ENCODE data around the gene CWC22. TPM values are rescaled to one million over a fixed set of nuclear protein-coding genes. Genes with fewer than 3 reads are reported as not detected.

The CWC22 gene
- total RNA-seq, 4 donors from 2014 or later = 20.3 to 27.9 (median 25.5) TPM

DNA sequence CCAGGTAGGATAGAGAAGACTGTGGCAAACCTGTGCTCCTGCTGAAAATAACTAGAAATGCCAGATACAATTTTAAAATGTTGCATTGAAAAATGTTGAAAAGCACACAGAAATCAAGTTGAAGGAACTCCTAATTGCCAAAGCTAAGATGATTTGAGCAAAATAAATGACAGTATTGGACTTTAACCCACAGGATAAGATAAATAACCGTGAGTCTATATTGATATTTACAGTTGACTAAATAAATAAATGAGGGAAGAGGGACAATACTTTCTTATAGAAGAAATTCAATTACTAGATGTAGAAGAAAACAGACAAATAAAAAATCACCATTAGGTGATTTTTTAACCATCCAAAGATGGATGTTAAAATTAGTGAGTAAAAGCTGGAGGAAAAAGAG is 59.0 kb downstream of the CWC22 start:
- TF ChIP-seq, protein P1, sequence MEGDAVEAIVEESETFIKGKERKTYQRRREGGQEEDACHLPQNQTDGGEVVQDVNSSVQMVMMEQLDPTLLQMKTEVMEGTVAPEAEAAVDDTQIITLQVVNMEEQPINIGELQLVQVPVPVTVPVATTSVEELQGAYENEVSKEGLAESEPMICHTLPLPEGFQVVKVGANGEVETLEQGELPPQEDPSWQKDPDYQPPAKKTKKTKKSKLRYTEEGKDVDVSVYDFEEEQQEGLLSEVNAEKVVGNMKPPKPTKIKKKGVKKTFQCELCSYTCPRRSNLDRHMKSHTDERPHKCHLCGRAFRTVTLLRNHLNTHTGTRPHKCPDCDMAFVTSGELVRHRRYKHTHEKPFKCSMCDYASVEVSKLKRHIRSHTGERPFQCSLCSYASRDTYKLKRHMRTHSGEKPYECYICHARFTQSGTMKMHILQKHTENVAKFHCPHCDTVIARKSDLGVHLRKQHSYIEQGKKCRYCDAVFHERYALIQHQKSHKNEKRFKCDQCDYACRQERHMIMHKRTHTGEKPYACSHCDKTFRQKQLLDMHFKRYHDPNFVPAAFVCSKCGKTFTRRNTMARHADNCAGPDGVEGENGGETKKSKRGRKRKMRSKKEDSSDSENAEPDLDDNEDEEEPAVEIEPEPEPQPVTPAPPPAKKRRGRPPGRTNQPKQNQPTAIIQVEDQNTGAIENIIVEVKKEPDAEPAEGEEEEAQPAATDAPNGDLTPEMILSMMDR (IDR thresholded peaks at IDR 0.05) = no peak
- no peak for TF ChIP-seq EP300 (IDR thresholded peaks at IDR 0.05)
- no peak for TF ChIP-seq POLR2A (IDR thresholded peaks at IDR 0.05; ENCODE audit: low read depth)
- TF ChIP-seq POLR2AphosphoS5 (IDR thresholded peaks at IDR 0.05) = no peak
- Histone ChIP-seq H3K27ac (replicated peaks in 1 of 4) (no peak overlapping the region), H3K27me3 (no peaks in the 10 kb centered on the region), H3K4me3 (no peak overlapping the region), H3K36me3 (peaks cover 26 to 88% (median 58%) of the 10 kb centered on the region in 4 donors), H3K4me1 (no peaks in the 10 kb centered on the region), H3K9me3 (no peaks in the 10 kb centered on the region)
- WGBS = 86% methylated on average over 1 of the region's 1 CpG
- intact Hi-C loops (cut with DNase I) = no loop called here
- DNase-seq (ENCODE audit: extremely low spot score) = no peak

DNA sequence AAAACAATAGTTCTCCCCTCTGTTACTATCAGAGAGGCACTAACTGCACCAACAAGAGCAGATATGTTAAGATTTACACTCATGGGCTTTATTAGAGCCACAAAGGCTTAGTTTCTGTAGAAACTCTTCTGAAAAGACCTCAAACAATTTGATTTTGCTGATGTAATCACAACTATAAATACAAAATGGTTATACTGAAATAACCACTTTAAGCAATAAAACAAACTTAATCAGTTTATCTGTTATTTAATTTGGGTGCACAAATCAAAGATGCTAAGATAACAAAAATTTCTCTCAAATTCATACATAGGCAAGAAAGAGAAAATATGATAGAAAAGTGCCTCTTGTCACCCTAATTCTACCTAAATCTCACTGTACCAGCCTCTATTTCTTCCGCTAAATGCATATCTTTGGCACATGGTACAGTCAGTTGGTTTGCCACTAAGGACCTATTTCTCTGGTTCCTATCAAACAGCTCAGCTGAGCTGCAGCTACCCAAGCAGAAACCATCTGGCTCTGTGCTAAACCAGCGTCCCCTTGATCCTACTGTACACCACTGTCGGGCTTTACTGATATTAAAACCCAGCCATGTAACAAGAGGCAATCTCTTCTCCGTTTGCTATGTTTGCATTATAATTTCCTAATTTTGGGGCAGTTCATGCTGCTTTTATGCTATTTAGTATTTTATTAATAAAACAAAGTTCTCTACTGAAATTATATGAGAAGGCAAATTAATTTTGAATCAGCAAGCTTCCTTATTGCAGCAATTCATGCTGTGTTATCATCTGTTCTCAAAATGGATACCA is 60.1 kb downstream of the CWC22 start:
- Histone ChIP-seq H3K4me1 (no peaks in the 10 kb centered on the region), H3K36me3 (peaks cover 20 to 78% (median 51%) of the 10 kb centered on the region in 4 donors), H3K27ac (replicated peaks in 1 of 4) (no peak overlapping the region), H3K27me3 (no peaks in the 10 kb centered on the region), H3K4me3 (no peak overlapping the region), H3K9me3 (no peaks in the 10 kb centered on the region)
- whole genome bisulfite sequencing = 95% methylated on average over 4 of the region's 4 CpGs
- DNase-seq (ENCODE audit: extremely low spot score) = no peak
- intact Hi-C loops (cut with DNase I) = no loop called here
- no peak for TF ChIP-seq EP300 (IDR thresholded peaks at IDR 0.05)
- no peak for TF ChIP-seq POLR2A (IDR thresholded peaks at IDR 0.05; ENCODE audit: low read depth)
- TF ChIP-seq POLR2AphosphoS5 (IDR thresholded peaks at IDR 0.05) = no peak
- TF ChIP-seq, protein P1 (IDR thresholded peaks at IDR 0.05) = no peak

DNA sequence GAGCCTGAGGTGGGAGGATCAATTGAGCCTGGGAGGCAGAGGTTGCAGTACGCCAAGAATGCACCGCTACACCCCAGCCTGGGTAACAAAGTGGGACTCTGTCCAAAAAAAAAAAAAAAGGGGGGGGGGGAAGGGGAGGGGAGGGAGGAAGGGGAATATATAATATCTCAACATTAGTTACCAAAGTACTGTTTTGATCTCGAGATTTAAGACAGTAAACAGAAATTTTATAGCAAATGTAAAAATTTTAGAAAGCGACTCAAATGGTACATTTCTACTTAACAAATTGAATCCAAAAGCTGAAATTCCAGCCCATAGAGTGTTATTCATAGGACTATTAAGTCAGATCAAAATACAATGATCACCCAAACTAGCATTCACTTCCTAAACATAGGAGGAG is 60.8 kb downstream of the CWC22 start:
- no peaks in the 10 kb centered on the region for H3K27me3 ChIP-seq
- H3K4me3 ChIP-seq = no peak overlapping the region
- H3K36me3 ChIP-seq = peaks cover 13 to 71% (median 45%) of the 10 kb centered on the region in 4 donors
- DNase-seq (ENCODE audit: extremely low spot score) = no peak
- H3K27ac ChIP-seq (replicated peaks in 1 of 4) = no peak overlapping the region
- no peaks in the 10 kb centered on the region for H3K4me1 ChIP-seq
- intact Hi-C loops (cut with DNase I) = no loop called here
- no peaks in the 10 kb centered on the region for H3K9me3 ChIP-seq
- WGBS = 94% methylated on average over 4 of the region's 4 CpGs
- TF ChIP-seq EP300 (IDR thresholded peaks at IDR 0.05) (no peak), POLR2AphosphoS5 (IDR thresholded peaks at IDR 0.05) (no peak), POLR2A (IDR thresholded peaks at IDR 0.05; ENCODE audit: low read depth) (no peak)
- TF ChIP-seq, protein P1 (IDR thresholded peaks at IDR 0.05) = no peak

DNA sequence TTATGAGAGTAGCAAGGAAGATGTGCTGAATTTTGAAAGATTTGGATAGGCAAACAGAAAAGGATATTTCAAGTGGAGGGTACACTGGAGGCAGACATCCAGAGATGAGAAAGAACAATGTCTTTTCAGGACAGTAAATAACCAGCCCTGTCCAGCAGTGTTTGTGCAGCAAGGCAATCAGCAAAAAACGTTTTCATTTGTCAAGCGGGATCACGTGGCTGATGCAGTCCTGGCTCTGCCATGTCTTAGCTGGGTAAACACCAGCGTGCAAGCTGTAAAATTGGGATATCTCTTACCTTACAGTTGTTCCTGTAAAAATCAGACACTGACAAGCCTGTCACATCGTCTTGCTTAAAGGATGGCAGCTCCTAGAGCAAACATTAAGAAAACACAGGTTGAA is 67.8 kb downstream of the CWC22 start:
- no peaks in the 10 kb centered on the region for H3K9me3 ChIP-seq
- no peak overlapping the region for H3K27ac ChIP-seq (replicated peaks in 1 of 4)
- no peak for DNase-seq (ENCODE audit: extremely low spot score)
- no peak overlapping the region for H3K4me3 ChIP-seq
- no peaks in the 10 kb centered on the region for H3K4me1 ChIP-seq
- WGBS = 93% methylated on average over 5 of the region's 5 CpGs
- no peak for TF ChIP-seq EP300 (IDR thresholded peaks at IDR 0.05)
- no peak for TF ChIP-seq POLR2A (IDR thresholded peaks at IDR 0.05; ENCODE audit: low read depth)
- TF ChIP-seq, protein P1 (IDR thresholded peaks at IDR 0.05) = no peak
- TF ChIP-seq POLR2AphosphoS5 (IDR thresholded peaks at IDR 0.05) = no peak
- intact Hi-C loops (cut with DNase I) = no loop called here
- peaks cover 0 to 5% (median 3%) of the 10 kb centered on the region in 4 donors for H3K36me3 ChIP-seq
- no peaks in the 10 kb centered on the region for H3K27me3 ChIP-seq

Measured in esophagus muscularis mucosa (tissue), 4 donors.